ENCODE results near the gene COL12A1.

Gene COL12A1

GRCh38 chr6:75205776-75206575 is at the start of gene COL12A1:
TSS of gene COL12A1 (minus strand) at chr6:75206053. CDS start at chr6:75202792, 3,261 bp downstream.
- no peak for DNase-seq (ENCODE audit: low read depth in 2 of 2)

- DNase-seq (ENCODE audit: low read depth in 2 of 2) = no peak
Observed at GRCh38 chr6:75250552-75250951, 44.7 kb upstream of the COL12A1 start.

GRCh38 chr6:75249837-75250236 is 44.0 kb upstream of the COL12A1 start:
- DNase-seq (ENCODE audit: low read depth in 2 of 2) = no peak

- no peak for DNase-seq (ENCODE audit: low read depth in 2 of 2)
Observed at GRCh38 chr6:75246386-75246785, 40.5 kb upstream of the COL12A1 start.

GRCh38 chr6:75244063-75244584 is 38.3 kb upstream of the COL12A1 start:
- DNase-seq (ENCODE audit: low read depth in 2 of 2) = no peak

GRCh38 chr6:75243333-75244062 is 37.6 kb upstream of the COL12A1 start, which contains the start of gene COX7A2:
TSS of gene COX7A2 (minus strand) at chr6:75243801. CDS start at chr6:75243734, 67 bp downstream.
- peak; percentile 63 to 69 for DNase-seq (ENCODE audit: low read depth in 2 of 2)

- DNase-seq (ENCODE audit: low read depth in 2 of 2) = no peak
Observed at GRCh38 chr6:75236630-75237029, 30.8 kb upstream of the COL12A1 start.

- no peak for DNase-seq (ENCODE audit: low read depth in 2 of 2)
Observed at GRCh38 chr6:75235271-75235670, 29.4 kb upstream of the COL12A1 start.

GRCh38 chr6:75234126-75234865 is 28.4 kb upstream of the COL12A1 start:
- DNase-seq (ENCODE audit: low read depth in 2 of 2) = no peak

GRCh38 chr6:75233092-75233615 is 27.3 kb upstream of the COL12A1 start:
- no peak for DNase-seq (ENCODE audit: low read depth in 2 of 2)

GRCh38 chr6:75230484-75231325 is 24.9 kb upstream of the COL12A1 start:
- DNase-seq (ENCODE audit: low read depth in 2 of 2) = no peak

GRCh38 chr6:75224303-75224926 is 18.6 kb upstream of the COL12A1 start:
- DNase-seq (ENCODE audit: low read depth in 2 of 2) = no peak

- no peak for DNase-seq (ENCODE audit: low read depth in 2 of 2)
Observed at GRCh38 chr6:75223428-75223827, 17.6 kb upstream of the COL12A1 start.

- DNase-seq (ENCODE audit: low read depth in 2 of 2) = no peak
Observed at GRCh38 chr6:75222261-75222660, 16.4 kb upstream of the COL12A1 start.

- no peak for DNase-seq (ENCODE audit: low read depth in 2 of 2)
Observed at GRCh38 chr6:75221116-75221515, 15.3 kb upstream of the COL12A1 start.

GRCh38 chr6:75220357-75220756 is 14.5 kb upstream of the COL12A1 start:
- no peak for DNase-seq (ENCODE audit: low read depth in 2 of 2)

- DNase-seq (ENCODE audit: low read depth in 2 of 2) = no peak
Observed at GRCh38 chr6:75219263-75219662, 13.4 kb upstream of the COL12A1 start.

GRCh38 chr6:75217193-75217592 is 11.3 kb upstream of the COL12A1 start:
- DNase-seq (ENCODE audit: low read depth in 2 of 2) = no peak

- DNase-seq (ENCODE audit: low read depth in 2 of 2) = no peak
Observed at GRCh38 chr6:75215291-75215690, 9.4 kb upstream of the COL12A1 start.

- no peak for DNase-seq (ENCODE audit: low read depth in 2 of 2)
Observed at GRCh38 chr6:75213732-75214131, 7.9 kb upstream of the COL12A1 start.
